Measurements from ENCODE around the gene TECTA. TPM values are rescaled to one million over a fixed set of nuclear protein-coding genes. Genes with fewer than 3 reads are reported as not detected.
"Not testable (repeated sequence)": the region's sequence is repeated elsewhere in the genome, so short reads cannot be mapped to it uniquely, and the experiment has no call there.

TECTA gene
- total RNA-seq, 1 donor from 2014 or later: 0.35 TPM

- DNase-seq (ENCODE audit: low spot score) (peak; percentile 74), ATAC-seq (peak; percentile 82)
Measured at GRCh38 chr11:121091492-121092152, 9.4 kb upstream of the TECTA start.

DNA sequence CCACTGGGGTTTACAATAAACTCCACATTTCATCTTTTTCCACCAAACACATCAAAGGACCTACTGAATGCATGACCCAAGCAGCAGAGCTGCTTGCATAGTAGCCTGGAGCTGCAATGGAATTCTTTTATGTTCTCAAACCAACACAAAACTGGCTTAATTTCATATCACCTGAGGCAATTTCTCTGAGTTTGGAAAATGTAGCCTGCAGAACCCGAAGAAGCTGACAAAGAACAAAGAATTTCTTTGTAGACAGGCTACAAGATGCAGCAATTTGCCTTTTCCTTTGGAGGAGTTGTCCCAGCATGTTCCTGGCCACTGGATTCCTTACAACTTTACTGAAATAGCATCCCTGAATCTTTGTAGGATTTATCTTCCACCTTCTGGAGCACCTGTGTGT lies 5.5 kb upstream of the TECTA start:
- DNase-seq (ENCODE audit: low spot score): no peak

GRCh38 chr11:121099364-121099763 lies 1.7 kb upstream of the TECTA start:
- no peak for DNase-seq (ENCODE audit: low spot score)
- ATAC-seq: no peak

More for the DNA sequence above, 5.5 kb upstream of the TECTA start:
- no peak for ATAC-seq

GRCh38 chr11:121099885-121100284 lies 1.2 kb upstream of the TECTA start:
- no peak for ATAC-seq
- no peak for DNase-seq (ENCODE audit: low spot score)

- no peak for DNase-seq (ENCODE audit: low spot score)
- no peak for ATAC-seq
Measured at GRCh38 chr11:121104312-121104762, 3.3 kb downstream of the TECTA start.

- ATAC-seq: peak; percentile 58
- DNase-seq (ENCODE audit: low spot score): no peak
Measured at GRCh38 chr11:121105063-121105480, 4.0 kb downstream of the TECTA start.

GRCh38 chr11:121105481-121106195 lies 4.6 kb downstream of the TECTA start:
- no peak for DNase-seq (ENCODE audit: low spot score)
- ATAC-seq: no peak

- ATAC-seq: no peak
Measured at GRCh38 chr11:121106812-121107211, 5.8 kb downstream of the TECTA start.

DNA sequence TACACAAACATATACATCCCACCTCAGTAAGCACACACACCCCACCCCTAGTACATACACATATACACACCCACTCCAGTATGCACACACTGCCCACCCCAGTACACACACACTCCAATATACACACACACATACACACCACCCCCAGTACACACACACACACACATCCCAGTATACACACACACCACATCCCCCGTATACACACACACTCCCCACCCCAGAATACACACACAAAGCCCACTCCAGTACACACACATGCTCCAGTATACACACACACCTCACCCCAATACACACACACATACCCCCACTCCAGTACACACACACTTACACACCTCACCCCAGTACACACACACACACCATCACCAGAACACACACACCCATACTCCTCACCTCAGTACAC lies 7.4 kb downstream of the TECTA start:
- no peak for ATAC-seq
- DNase-seq (ENCODE audit: low spot score): no peak

More at GRCh38 chr11:121106812-121107211, 5.8 kb downstream of the TECTA start:
- DNase-seq (ENCODE audit: low spot score): no peak

GRCh38 chr11:121109471-121109870 lies 8.4 kb downstream of the TECTA start:
- DNase-seq (ENCODE audit: low spot score) (no peak), ATAC-seq (no peak)

GRCh38 chr11:121109916-121110586 lies 9.0 kb downstream of the TECTA start:
- ATAC-seq (no peak), DNase-seq (ENCODE audit: low spot score) (no peak)

- ATAC-seq: no peak
Measured at GRCh38 chr11:121110871-121111724, 10.1 kb downstream of the TECTA start.

GRCh38 chr11:121112498-121113455 lies 11.7 kb downstream of the TECTA start:
- ATAC-seq (peak; percentile 99), DNase-seq (ENCODE audit: low spot score) (peak; percentile 64)

More at GRCh38 chr11:121110871-121111724, 10.1 kb downstream of the TECTA start:
- no peak for DNase-seq (ENCODE audit: low spot score)

DNA sequence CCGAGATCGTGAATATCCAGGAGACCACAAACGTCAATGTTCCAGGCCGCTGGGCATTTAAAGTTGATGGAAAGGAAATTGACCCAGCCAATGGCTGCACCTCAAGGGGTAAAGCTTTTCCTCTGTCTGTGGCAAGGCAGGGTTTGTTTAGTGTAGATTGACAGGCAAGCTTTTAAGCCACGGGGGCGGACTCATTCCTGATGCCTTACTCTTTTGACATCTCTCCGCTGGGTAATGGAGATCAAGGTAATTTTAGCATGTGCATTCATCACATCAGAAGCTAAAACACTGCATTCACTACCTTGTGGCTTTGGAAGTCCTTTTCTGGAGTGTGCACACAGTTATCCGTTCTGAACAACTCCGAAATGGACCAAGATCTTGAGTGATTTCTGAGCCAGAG lies 12.6 kb downstream of the TECTA start:
- ATAC-seq: no peak
- no peak for DNase-seq (ENCODE audit: low spot score)

GRCh38 chr11:121115024-121115423 lies 14.0 kb downstream of the TECTA start:
- not testable (repeated sequence) for DNase-seq (ENCODE audit: low spot score); ATAC-seq

DNA sequence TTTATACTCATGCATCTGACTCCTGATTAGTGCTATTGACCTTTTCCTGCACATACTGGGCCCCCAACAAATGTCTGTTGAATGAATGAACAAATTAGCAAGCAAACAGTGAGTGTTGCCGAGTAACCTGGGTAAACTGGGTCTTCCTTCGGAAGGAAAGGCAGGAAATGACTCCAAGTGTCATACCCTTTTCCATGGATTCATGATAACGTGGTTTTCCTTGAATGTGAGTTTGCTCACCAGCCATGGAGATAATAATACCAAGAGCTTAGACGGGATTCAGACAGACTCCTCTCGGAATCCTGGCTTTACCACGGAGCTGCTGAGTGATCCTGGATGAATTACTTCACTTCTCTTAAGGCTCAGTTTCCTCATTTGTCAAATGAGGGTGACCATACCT lies 16.7 kb downstream of the TECTA start:
- ATAC-seq (no peak), DNase-seq (ENCODE audit: low spot score) (no peak)

GRCh38 chr11:121119440-121119839 lies 18.4 kb downstream of the TECTA start:
- peak; percentile 72 for ATAC-seq
- no peak for DNase-seq (ENCODE audit: low spot score)

GRCh38 chr11:121122328-121122727 lies 21.3 kb downstream of the TECTA start:
- DNase-seq (ENCODE audit: low spot score): no peak
- no peak for ATAC-seq

DNA sequence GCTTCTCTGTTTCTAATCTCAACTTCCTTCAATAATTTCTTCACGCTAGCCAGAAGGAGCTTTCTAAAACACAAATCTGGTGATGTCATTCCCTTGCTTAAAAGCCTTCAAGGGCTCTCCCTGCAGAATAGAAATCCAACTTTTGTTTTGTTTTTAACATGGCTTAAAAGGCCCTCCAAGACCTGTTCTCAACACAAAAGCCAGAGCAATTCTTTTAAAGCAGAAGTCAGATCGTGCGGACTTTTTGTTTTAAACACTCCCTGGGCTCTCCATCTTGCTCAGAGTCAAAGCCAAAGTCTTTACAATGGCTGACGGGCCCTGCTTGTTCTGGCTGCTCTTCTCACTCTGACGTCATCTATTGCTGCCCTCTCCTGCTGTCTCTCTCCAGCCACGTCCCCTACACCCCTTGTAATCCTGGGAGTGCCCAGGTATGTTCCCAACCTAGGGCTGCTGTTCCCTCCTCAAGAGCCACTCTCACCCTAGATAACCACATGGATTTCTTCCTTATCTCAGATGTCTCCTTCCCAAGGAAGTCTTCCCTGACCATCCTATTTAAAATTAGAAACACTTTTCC lies 22.5 kb downstream of the TECTA start:
- ATAC-seq (no peak), DNase-seq (ENCODE audit: low spot score) (no peak)
